Pulmonary artery endothelial cell (primary cell): ENCODE results near the gene NEBL. TPM values are rescaled to one million over a fixed set of nuclear protein-coding genes. Genes with fewer than 3 reads are reported as not detected.
"Not testable (repeated sequence)": the region's sequence is repeated elsewhere in the genome, so short reads cannot be mapped to it uniquely, and the experiment has no call there.

Experiments used
- DNase-seq: peaks from one replicate; pipeline ENCODE4 v3.0.0-alpha.2; 2011; ENCODE audit warnings: low read depth, low spot score
- total RNA-seq: library from RNA; depleted of rRNA; stranded (reverse); fragments of >200 nt; gene quantifications from 2 replicates; pipeline ENCODE4 v1.2.3, GENCODE V29; 2014

Gene NEBL, protein sequence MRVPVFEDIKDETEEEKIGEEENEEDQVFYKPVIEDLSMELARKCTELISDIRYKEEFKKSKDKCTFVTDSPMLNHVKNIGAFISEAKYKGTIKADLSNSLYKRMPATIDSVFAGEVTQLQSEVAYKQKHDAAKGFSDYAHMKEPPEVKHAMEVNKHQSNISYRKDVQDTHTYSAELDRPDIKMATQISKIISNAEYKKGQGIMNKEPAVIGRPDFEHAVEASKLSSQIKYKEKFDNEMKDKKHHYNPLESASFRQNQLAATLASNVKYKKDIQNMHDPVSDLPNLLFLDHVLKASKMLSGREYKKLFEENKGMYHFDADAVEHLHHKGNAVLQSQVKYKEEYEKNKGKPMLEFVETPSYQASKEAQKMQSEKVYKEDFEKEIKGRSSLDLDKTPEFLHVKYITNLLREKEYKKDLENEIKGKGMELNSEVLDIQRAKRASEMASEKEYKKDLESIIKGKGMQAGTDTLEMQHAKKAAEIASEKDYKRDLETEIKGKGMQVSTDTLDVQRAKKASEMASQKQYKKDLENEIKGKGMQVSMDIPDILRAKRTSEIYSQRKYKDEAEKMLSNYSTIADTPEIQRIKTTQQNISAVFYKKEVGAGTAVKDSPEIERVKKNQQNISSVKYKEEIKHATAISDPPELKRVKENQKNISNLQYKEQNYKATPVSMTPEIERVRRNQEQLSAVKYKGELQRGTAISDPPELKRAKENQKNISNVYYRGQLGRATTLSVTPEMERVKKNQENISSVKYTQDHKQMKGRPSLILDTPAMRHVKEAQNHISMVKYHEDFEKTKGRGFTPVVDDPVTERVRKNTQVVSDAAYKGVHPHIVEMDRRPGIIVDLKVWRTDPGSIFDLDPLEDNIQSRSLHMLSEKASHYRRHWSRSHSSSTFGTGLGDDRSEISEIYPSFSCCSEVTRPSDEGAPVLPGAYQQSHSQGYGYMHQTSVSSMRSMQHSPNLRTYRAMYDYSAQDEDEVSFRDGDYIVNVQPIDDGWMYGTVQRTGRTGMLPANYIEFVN
- 0.71 and 1.4 TPM in 2 replicates for total RNA-seq

DNA sequence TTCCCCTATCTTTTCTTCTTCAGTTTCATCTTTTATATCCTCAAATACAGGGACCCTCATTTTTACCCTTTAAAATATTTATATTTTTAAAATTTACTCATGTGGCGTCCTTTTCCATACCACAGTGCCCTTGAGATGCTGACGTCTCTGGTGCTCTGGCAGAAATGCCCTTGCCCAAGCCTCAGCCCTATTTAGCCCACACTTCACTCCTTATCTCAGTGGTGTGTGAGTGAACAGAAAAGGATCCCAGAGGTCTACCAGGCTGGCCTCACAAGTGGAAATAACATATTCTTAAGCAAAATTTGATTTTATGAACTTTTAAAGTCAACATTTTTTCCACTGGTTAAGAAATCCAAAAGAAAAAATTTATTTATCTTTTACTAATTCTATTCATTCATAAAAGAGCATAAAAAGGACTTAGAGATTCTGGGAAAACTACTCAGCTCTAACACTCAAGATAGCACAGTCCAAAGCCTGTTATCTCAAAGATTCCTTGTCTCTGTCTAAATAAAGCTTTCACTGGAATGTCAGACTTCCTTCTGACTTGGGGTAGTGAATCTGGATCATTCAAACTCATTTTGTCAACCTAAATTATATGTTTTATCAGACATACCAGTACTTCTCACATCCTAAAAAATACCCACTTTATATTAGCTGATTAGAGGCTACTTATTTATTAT lies at the start of gene NEBL:
TSS of gene NEBL (minus strand) at position 166 of the 680 bp plus-strand sequence. CDS start at position 60, 106 bp downstream.
- DNase-seq = no peak

DNA sequence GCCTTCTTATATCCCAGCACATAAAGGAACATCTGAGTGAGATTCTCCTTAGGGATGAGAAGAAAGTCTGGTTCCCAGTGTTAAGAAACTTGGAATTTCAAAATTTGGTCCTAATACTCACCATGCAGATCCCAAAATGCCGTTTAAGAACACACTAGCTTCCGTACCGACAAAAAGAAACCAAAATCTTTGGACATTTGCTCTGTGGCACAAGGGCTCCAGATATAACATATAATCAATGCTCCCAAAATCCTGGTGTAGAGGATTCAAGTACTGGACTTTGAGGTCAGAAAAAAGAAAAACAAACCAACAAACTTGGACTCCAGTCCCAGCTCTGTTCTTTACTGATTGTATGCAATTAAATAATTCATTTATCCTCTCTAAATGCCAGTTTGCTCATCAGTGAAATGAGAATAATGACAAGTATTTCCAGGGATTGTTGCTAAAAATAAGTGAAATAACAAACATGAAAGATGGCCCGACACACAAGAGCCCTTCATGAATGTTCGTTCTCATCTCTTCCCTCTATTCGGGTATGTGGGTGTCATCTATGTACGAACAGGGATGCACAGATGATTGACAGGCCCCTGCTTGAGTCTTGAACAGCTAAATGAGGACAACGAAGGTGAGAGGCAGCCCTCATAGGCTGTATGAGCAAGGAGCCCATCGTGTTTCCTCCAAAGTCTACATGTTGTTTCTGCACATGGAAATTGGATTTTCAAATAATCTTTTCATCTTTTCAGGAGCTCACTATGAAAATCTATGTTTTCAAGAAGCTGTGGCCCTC lies 48.6 kb upstream of the NEBL start:
- no peak for DNase-seq

DNA sequence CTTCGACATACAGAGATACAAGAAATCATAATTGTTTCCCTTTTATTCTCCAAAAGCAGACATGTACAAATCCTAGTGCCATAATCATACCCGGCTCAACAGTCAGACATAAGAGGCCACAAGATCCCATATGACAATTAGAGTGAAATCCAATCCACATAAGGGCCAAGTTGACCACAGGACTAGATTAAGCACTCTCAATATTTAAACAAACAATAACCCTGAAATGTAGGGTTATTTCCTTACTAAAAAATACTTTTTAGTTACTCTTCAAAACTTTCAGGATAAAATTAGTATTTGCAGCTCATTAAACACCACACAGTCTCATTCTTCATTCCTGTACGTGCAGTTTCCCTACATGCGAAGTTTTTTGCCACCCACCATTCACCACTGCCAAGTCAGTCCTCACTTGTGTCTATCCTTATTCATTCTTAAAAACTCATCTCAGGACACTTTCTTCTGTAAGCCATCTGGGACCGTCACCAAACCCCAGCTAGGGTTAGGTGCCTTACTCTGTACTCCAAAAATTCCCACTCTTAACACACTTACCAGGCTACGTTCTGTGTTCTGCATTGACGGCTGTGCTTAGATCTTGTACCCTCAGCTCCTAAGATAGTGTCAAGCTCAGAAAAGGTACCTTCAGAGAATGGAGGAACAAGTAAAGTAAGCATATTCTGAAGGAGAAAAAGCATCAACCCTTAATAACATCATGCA lies 47.8 kb upstream of the NEBL start:
- no peak for DNase-seq

DNA sequence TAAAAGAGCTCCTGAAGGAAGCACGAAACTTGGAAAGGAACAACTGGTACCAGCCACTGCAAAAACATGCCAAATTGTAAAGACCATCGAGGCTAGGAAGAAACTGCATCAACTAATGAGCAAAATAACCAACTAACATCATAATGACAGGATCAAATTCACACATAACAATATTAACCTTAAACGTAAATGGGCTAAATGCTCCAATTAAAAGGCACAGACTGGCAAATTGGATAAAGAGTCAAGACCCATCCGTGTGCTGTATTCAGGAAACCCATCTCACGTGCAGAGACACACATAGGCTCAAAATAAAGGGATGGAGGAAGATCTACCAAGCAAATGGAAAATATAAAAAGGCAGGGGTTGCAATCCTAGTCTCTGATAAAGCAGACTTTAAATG lies 42.3 kb upstream of the NEBL start:
- not testable (repeated sequence) for DNase-seq

DNA sequence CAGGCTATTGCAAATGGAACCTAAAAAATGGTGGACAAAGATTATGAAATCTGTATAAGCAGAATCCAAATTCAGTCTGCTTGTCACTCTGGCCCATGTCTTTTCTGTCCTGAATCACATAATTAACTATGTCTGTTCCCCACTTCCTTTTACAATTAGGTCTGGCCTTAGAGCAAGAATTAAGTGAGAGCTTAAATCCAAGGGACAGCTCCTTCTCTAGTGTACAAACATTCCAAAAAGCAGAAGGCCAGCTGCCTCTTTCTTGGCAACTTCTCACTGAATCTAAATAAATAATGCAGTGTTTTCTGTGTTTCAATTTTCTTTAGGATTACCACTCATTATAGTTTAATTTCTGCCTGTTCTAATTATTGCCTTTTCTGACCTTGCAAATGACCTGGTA lies 39.3 kb upstream of the NEBL start:
- no peak for DNase-seq

DNA sequence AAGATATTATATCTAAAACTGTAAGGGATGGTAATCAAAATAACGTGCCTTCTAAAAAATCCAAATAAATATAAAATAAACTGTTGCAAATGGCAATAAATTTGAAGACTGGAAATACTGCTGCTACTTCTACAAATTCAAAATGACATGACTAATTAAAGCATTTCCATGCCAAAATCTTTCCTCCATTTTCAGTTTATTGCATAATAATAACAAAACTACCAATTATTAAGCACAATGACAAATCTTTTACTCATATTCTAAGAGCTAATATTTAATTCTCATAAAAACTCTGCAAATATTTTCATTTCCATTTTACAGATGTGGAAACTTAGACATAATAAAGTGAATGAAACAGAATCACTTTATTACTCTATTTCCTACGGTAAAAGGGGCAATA lies 38.8 kb upstream of the NEBL start:
- no peak for DNase-seq

DNA sequence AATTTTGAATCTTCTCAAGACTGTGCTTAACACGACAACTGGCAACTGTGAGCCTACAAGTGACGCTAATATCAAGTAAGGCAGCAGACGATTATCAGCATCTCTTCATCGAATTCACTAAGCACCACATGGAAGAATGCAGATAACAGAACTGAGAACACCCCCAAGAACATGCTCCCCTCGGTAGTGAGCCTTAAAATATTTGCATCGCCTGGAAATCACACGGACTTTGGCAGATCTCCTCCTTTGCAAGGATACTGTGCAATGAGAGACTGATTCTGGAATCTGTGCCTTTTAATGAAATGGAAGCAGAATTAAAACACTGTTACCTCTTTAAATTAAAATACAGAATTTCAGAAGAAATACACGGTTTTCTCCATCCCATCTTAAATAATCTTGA lies 38.2 kb upstream of the NEBL start:
- DNase-seq = no peak

DNA sequence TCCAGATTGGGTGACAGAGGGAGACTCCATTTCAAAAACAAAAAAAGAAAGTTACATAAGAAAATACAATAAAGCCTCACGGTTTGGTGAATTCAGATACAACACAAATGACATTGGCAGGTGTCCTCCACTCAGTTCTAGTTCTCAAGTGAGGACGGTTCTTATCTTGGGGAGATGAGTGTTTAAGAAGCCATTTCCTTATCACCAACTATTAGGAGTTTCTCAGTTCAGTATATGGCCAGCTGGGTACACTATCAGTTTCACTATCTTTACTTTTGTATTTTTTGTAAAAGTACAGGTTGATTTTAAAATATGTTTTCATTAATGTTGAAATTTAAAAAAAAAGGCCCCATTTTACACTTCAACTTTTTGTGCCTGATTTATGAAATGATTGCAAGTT lies 36.6 kb upstream of the NEBL start:
- no peak for DNase-seq

DNA sequence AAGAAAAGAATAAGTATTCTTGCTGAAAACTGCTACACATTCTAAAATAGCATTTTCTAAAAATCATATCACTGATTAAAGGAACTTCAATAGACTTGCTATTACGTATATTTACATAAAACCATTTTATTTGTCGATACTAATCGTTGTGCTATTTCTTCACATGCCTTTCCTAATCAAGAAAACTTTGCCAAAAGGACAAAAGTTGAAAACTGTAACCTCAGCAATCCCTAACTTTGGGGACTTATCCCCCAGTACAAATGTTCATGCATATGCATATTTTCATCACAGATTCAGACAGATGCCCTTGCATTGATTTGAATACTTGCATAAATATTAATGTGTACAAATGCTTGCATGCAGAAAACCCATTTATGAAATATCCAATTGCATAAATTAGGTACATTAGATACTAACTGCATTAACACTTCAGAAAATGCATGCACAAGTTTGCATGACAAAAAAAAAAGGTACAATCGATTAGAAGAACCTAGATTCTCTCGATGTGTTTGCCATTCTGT lies 35.6 kb upstream of the NEBL start:
- no peak for DNase-seq

DNA sequence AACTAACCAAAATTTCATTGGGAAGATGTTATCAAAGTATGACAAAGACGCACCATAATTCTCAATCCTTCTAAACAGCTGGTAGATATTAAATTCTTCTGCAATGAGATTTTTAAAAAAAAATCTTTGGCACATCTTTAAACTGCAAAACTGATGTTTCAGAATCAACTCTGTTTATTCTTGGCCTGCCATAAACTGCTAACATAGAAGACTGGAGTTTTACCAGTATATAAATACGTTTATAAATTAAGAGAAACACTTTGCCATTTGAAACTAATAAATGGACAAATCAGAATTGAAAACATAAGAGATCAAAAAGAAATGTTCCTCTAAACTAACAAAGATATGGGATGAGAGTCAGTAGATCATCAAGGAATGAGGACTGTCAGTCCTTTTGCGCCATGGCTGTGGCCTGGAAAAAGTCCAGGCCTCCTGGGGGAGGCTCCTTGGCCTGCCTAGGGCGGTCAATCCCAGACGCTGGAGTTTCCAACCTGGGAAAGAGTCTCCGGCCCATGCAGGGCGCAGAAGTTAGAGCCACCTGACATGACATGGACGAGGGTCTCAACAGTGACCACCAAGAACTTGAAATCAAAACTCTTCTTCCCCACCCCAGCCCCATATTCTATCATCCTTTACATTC lies 34.2 kb upstream of the NEBL start:
- no peak for DNase-seq

DNA sequence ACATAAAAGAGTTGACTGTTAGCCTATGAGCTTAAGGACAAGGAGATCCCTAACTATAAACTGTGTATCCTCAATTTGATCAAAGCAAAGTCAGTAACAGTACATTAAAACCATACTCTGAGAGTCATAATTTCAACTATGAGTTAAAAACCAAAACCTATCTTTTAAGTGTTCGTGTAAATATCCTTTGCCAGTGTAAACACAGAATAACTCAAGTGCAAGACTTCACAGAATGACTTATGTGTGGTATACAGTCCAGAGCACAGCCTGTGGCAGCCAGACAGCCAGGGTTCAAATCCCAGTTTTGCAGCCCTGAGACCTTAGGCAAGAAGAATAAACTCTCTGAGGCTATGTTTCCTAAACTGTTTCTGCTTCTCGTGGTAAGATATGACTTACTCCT lies 30.3 kb upstream of the NEBL start:
- no peak for DNase-seq

DNA sequence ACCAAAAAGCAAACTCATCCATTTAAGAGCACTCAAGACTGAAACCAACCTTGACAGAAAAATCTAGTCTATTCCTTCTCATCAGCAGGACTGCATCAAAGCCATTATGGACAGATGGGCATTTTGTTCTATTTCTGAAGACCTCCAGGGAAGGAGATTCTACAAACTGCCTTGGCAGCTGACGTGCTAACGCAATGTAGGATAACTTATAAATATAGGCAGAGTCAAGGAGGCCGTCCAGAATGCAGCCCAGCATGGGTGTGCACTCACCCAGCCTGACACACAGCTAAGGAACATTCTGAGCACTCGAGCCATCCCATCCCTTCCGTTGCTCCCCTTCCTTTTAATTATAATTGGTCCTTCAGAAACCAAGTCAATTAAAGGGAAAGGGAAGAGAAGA lies 25.3 kb upstream of the NEBL start:
- DNase-seq = no peak

DNA sequence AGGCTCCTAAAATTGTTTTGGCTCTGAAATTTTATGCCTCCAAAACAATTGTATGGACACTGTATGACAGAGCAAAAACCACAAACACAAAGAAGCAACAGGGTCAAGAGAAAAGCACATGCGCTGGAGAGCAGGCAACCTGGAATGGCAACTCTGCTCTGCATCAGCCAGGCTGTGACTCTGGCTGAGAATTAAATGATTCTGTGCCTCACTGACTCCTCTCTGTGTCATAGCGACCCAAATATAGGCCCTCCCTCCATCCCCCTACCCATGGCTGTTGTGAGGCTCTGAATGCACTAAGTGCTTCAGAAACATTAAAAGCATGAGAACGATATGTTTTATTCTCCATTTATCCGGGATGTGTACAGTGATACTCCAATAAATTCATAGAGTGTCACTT lies 24.9 kb upstream of the NEBL start:
- DNase-seq = no peak

DNA sequence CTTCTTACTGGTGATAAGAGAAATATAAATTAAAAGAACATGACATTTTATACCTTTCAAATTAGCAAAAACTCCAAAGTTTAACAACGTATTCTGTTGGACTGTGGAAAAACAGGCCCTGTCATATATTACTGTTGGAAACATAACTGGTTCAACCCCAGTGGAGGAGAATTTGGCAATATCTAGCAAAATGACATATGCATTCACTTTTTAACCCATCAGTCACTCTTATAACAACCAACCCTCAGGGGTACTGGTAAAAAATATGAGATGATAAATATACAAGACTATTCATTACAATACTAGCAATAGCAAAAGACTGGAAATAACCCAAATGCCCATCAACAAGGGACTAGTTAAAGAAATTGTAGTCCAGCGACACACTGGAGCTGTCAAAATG lies 22.9 kb upstream of the NEBL start:
- DNase-seq = no peak

DNA sequence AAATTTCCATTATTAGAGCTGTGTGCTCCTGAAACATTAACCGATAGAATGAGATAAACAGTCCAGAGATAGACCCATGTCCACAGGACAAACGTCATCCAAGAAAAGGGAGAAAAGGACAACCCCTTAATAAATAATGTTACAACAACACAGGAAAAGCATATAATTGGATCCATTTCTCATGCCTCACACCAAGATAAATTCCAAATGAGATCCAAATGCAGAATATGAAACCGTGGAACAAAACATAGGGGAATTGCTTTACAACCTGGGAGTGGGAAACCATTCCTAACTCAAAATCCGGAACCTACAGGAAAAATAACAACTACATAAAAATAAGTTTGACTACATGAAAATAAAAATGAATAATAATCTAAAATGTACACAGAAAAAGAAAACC lies 22.4 kb upstream of the NEBL start:
- no peak for DNase-seq

DNA sequence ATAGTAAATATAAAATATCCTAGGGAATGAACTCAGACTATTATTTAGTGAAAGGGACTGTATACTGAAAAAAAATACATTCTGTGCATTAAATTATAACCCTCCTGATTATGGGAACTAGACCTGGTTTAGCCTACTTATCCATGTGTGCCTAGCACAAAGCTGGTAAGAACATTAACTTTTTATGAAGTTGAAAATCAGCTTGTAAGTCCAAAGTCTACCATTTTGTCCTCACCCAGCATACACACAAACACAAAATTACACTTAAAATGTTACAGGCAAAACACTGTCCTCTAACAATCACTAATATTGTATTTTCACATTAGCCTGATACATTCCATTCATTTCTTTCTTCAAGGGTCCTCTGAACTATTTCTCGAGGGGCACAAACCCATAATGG lies 19.9 kb upstream of the NEBL start:
- DNase-seq = no peak

DNA sequence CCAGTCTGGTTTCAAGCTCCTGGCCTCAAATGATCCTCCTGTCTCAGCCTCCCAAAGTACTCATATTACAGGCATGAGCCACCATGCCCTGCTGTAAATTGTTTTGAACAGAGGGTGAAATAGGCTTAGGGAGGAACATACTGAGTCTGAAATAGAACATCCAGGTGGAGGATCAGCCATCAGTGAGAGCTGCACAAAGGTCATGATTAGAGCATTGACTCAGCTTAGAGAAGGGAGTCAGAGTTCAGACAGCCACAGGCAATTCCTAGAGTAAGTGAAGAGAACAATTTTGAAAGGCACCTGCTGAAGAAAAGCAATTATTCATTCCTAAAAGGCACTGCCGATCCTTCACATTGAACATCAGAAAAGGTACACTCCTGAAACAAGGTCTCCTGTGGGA lies 15.9 kb upstream of the NEBL start:
- DNase-seq = no peak

DNA sequence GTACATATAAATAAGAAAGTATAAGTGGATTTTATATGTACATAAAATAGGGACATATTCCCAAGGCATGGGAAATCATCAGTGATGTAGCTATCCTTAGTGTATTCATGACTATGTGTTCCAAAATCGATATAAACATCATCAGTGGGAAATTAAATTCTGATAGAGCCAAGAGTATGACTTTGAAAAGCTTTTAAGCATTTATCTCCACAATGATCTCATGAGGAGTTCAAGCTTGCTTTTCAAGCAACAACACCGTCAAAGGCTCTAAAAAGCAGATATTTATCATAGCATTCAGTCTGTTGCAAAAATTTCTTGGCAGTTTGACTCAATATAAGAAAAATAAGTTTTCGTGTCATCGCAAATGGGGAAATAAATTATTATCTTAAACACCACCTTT lies 14.5 kb upstream of the NEBL start:
- DNase-seq = no peak

DNA sequence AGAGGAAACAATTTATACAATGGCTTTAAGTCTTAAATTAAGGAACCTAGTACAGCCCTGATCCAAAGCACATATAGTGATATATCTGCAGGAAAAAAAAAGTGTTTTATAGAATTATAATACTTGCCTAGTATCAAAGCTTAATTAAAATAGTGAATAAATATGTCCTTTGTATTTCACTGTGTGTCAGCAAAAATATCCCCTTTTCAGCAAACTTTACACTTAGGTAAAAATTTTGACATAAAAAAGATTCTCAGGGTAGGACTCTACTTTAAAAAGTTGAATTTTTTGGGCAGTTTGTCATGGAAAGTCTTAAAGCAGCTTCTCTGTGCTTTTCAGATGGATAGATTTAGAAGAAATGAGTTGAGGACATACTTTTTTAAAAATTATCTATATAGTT lies 12.7 kb upstream of the NEBL start:
- no peak for DNase-seq

DNA sequence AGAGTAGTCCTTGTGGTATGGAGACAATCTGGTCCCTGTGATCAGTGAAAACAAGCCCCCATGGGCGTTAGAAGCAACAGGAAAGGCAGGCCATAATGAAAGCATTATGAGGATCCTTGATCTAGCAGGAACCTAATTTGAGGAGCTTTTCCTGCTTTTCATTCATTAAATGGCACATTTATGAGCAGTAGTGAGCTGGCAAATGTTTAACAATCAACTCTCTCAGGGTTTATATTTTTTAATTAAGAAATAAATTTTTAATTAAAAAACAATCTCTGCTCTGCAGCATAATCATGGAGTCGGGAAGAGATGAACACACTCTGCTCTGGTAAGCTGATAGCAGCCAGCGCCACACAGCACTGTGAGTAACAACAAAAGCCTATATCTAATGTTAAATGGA lies 11.3 kb upstream of the NEBL start:
- DNase-seq = no peak
